Activated CD4-positive, alpha-beta T cell treated with anti-CD3 and anti-CD28 coated beads for 36 hours (primary cell): ENCODE results near the gene TSEN15. TPM values are rescaled to one million over a fixed set of nuclear protein-coding genes. Genes with fewer than 3 reads are reported as not detected.

Experiments used
- ATAC-seq: fragments of 200-7000 bp; cut with Tn5 transposase; one replicate; pipeline ENCODE4 v1.10.0; 2021; ENCODE audit warnings: mild to moderate bottlenecking, moderate library complexity
- CTCF ChIA-PET: fragments of 350-600 bp; sonication (Branson Sonifier 250); formaldehyde crosslinking; loops from one replicate; lab custom pipeline; 2021; ENCODE audit warnings: antibody characterized with exemption; lab: Charles Lee
- POLR2A ChIA-PET: fragments of 350-600 bp; sonication (Branson Sonifier 250); formaldehyde crosslinking; loops from one replicate; lab custom pipeline; 2021; ENCODE audit warnings: antibody characterized with exemption, inconsistent platforms; lab: Charles Lee
- DNase-seq: peaks from one replicate; pipeline ENCODE4 v3.0.0-alpha.2; 2020
- H3K27ac Mint-ChIP-seq: one replicate; pipeline ENCODE4 v1.8.0; 2021; ENCODE audit warnings: mixed read lengths
- H3K27me3 Mint-ChIP-seq: one replicate; pipeline ENCODE4 v1.8.0; 2021; ENCODE audit warnings: mixed read lengths
- H3K36me3 Mint-ChIP-seq: one replicate; pipeline ENCODE4 v1.8.0; 2021; ENCODE audit warnings: low read depth, mixed read lengths
- H3K4me1 Mint-ChIP-seq: one replicate; pipeline ENCODE4 v1.8.0; 2021; ENCODE audit warnings: mixed read lengths
- H3K4me3 Mint-ChIP-seq: one replicate; pipeline ENCODE4 v1.8.0; 2021; ENCODE audit warnings: mild to moderate bottlenecking, moderate library complexity, mixed read lengths
- H3K9me3 Mint-ChIP-seq: one replicate; pipeline ENCODE4 v1.8.0; 2021; ENCODE audit warnings: low read depth, mixed read lengths
- intact Hi-C, 2 experiments: fragments of 100-400 bp; cut with DNase I in 1 of 2; cut with micrococcal nuclease in 1 of 2; formaldehyde crosslinking; loops; one replicate each; pipeline versions ENCODE4 v1.14.2 to v1.15.1; 2022 to 2024; cut with DNase I, micrococcal nuclease
- total RNA-seq, 2 experiments: library from RNA; stranded (reverse); gene quantifications; one replicate each; pipeline ENCODE4 v1.2.3, GENCODE V29; 2021

The TSEN15 gene
- total RNA-seq, 2 experiments from 2014 or later = 44.1 to 47.3 TPM

DNA sequence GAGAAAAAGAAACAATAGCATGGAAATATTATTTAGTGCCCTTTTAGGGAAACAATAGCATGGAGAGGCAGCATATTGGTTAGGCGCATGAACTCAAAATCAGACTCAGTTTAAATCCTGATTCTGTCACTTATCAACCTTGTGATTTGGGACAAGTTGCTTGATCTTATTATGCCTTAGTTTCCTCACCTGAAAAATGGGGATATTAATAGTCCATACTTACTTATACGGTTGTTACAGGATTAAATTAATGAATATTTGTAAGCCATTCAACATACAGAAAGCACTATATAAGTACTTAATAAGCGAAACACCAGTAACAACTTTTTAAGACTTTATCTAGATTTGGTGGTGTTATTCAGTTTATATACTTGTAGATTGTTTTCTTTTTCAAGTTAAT lies 1.2 kb downstream of the TSEN15 start:
- Mint-ChIP-seq H3K4me3 (peak overlapping the region; percentile 93), H3K4me1 (peaks cover 40% of the 10 kb centered on the region), H3K9me3 (peaks cover 5% of the 10 kb centered on the region), H3K27ac (peak overlapping the region; percentile 99), H3K36me3 (peaks cover 27% of the 10 kb centered on the region), H3K27me3 (peaks cover 9% of the 10 kb centered on the region)
- intact Hi-C loops = loop anchor here (5.0 to 10.0 kb wide), 7 partner anchors 332 to 1105 kb away; partner anchors contain the start of genes APOBEC4 (in 2 of the 2), NIBAN1 (in 2 of the 2), ARPC5 (in 1 of the 2) and C1orf21 (in 1 of the 2)
- DNase-seq (no peak), ATAC-seq (no peak)
- ChIA-PET CTCF (no interaction called here), POLR2A (no interaction called here)

GRCh38 chr1:184053881-184054280 lies 2.4 kb downstream of the TSEN15 start:
- POLR2A ChIA-PET = no interaction called here
- peak overlapping the region; percentile 51 for H3K4me3 Mint-ChIP-seq
- peaks cover 5% of the 10 kb centered on the region for H3K9me3 Mint-ChIP-seq
- H3K4me1 Mint-ChIP-seq = peaks cover 41% of the 10 kb centered on the region
- CTCF ChIA-PET = interaction anchor here (0.7 kb wide), 1 partner anchor 169 kb away, joined by 3 read pairs; no protein-coding TSS in a partner anchor
- H3K36me3 Mint-ChIP-seq = peaks cover 29% of the 10 kb centered on the region
- ATAC-seq (no peak), DNase-seq (no peak)
- peaks cover 7% of the 10 kb centered on the region for H3K27me3 Mint-ChIP-seq
- intact Hi-C loops = loop anchor here (5.0 to 10.0 kb wide), 7 partner anchors 331 to 1103 kb away; partner anchors contain the start of genes APOBEC4 (in 2 of the 2), NIBAN1 (in 2 of the 2), ARPC5 (in 1 of the 2) and C1orf21 (in 1 of the 2)
- H3K27ac Mint-ChIP-seq = no peak overlapping the region

DNA sequence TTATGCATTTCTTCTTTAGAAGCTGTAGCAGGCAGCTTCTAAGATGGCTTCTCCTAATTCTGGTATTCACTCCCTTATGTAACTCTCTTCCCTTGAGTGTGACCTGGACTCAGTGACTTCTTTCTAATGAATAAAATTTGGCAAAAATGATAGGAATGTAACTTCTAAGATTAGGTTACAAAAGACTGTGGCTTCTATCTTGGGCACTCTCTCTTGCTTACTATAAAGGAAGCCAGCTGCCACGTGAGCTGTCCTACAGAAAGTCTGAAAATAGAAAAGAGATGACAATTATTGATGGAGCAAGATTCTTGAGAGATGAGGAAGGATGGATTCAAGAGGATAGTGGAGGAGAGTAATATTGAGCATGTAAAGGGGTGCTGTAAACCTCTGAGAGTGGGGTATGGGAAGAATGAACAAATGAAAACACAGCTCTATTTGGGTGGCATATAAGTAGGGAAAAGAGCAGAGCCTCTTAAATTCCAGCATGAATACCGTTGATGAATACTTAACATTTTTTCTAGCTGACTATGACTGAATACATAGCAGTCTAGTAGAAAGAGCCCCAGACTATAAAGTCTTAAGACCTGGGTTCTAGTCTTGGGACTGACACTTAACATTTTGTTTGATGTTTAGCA lies 5.5 kb downstream of the TSEN15 start:
- Mint-ChIP-seq H3K27me3 (no peaks in the 10 kb centered on the region), H3K4me3 (no peak overlapping the region), H3K4me1 (peaks cover 36% of the 10 kb centered on the region), H3K27ac (no peak overlapping the region), H3K36me3 (peaks cover 35% of the 10 kb centered on the region), H3K9me3 (no peaks in the 10 kb centered on the region)
- ChIA-PET CTCF (no interaction called here), POLR2A (interaction anchor here (0.6 kb wide), 1 partner anchor 227 kb away, joined by 4 read pairs; no protein-coding TSS in a partner anchor)
- ATAC-seq = no peak
- DNase-seq = no peak
- intact Hi-C loops = loop anchor here (10.0 kb wide), 2 partner anchors 328 to 918 kb away; partner anchors contain the start of genes NIBAN1 (in 2 of the 2) and C1orf21 (in 1 of the 2)

DNA sequence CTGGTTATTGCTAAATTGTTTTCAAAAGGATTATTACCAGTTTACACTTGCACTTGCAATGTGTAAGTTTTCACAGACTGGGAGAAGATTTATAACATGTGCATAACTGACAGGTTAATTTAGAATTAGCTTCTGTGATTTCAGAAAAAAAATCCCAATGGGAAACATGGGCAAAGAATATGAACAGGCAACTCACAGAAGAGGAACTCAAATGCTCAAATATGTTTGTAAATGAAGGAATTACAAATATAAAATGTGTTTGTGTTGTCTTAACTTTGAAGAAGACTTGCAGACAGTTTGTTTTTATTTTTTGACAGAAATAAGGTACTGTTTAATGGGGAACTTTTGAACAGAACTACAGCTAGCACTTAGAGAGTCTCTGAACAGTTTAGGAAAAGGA lies 8.4 kb downstream of the TSEN15 start:
- Mint-ChIP-seq H3K4me3 (no peak overlapping the region), H3K4me1 (peaks cover 23% of the 10 kb centered on the region), H3K36me3 (peaks cover 35% of the 10 kb centered on the region), H3K9me3 (no peaks in the 10 kb centered on the region), H3K27me3 (no peaks in the 10 kb centered on the region), H3K27ac (no peak overlapping the region)
- no peak for ATAC-seq
- no peak for DNase-seq
- intact Hi-C loops = loop anchor here (10.0 kb wide), 2 partner anchors 325 to 915 kb away; partner anchors contain the start of genes NIBAN1 (in 2 of the 2) and C1orf21 (in 1 of the 2)
- ChIA-PET POLR2A (no interaction called here), CTCF (interaction anchor here (1.0 to 1.6 kb wide), 2 partner anchors 8 to 100 kb away, joined by 3 read pairs; partner anchors contain the start of gene TSEN15)

DNA sequence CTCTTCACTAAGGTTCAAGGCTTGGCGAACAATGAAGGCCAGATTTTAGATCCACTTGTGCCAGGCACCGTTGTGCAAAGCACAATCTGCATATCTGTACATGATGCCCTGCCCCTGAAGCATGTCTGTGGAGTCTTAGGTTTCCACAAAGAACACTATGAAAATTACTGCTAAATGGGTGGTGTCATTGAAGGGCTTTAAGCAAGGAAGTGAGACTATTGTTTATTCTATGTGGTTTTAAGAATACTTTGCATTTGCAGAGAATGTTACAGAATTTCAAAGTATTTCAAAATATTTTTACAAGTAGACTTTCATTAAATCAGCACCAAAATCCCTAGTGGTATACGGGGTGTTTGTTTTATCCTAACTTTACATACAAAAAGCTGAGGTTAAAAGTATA lies 8.8 kb downstream of the TSEN15 start:
- H3K4me1 Mint-ChIP-seq = peaks cover 22% of the 10 kb centered on the region
- DNase-seq = no peak
- intact Hi-C loops = no loop called here
- H3K27me3 Mint-ChIP-seq = no peaks in the 10 kb centered on the region
- POLR2A ChIA-PET = no interaction called here
- no peaks in the 10 kb centered on the region for H3K9me3 Mint-ChIP-seq
- no peak overlapping the region for H3K4me3 Mint-ChIP-seq
- CTCF ChIA-PET = interaction anchor here (1.0 to 1.6 kb wide), 2 partner anchors 9 to 100 kb away, joined by 3 read pairs; partner anchors contain the start of gene TSEN15
- no peak overlapping the region for H3K27ac Mint-ChIP-seq
- peaks cover 31% of the 10 kb centered on the region for H3K36me3 Mint-ChIP-seq
- no peak for ATAC-seq

- Mint-ChIP-seq H3K27me3 (no peaks in the 10 kb centered on the region), H3K4me3 (no peak overlapping the region), H3K36me3 (peaks cover 37% of the 10 kb centered on the region), H3K4me1 (peaks cover 22% of the 10 kb centered on the region), H3K9me3 (no peaks in the 10 kb centered on the region), H3K27ac (no peak overlapping the region)
- ChIA-PET POLR2A (no interaction called here), CTCF (no interaction called here)
- DNase-seq (no peak), ATAC-seq (no peak)
- intact Hi-C loops = no loop called here
Measured at GRCh38 chr1:184061396-184062003, 10.0 kb downstream of the TSEN15 start.

DNA sequence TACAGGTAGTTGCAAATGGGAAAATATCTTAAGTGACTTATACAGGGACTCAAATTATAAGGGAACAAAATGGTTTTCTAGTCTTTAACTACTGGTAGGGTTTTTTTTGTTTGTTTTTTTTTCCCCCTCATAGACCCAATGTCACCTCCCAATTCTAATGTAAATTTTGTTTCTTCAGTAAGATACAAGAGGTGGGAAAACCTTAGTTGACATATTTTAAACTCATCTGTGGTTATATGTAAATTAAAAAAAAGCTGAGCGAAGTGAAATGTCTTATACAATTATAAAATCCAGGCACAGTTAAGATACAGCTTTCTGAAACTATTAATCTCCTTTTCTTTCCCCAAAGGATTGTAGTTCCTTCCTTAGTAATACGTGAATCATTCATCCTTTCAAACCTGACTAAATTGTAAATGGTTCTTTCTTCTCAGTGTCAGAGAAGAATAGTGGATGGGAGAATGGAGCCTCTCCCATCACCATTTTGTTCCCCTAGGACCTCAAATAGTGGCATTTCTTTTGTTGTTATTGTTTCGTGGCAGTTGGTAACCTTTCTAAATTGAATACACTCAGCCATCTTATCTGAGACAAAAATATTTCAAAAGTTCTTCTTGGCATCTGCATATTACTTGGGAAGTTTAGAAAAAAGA lies 11.2 kb downstream of the TSEN15 start:
- no peak for DNase-seq
- no peak for ATAC-seq
- ChIA-PET CTCF (interaction anchor here (0.5 to 1.3 kb wide), 3 partner anchors 8 to 419 kb away, joined by 3 read pairs; no protein-coding TSS in a partner anchor), POLR2A (no interaction called here)
- no peak overlapping the region for H3K4me3 Mint-ChIP-seq
- H3K9me3 Mint-ChIP-seq = no peaks in the 10 kb centered on the region
- peaks cover 36% of the 10 kb centered on the region for H3K36me3 Mint-ChIP-seq
- H3K4me1 Mint-ChIP-seq = peaks cover 14% of the 10 kb centered on the region
- no peaks in the 10 kb centered on the region for H3K27me3 Mint-ChIP-seq
- intact Hi-C loops = no loop called here
- no peak overlapping the region for H3K27ac Mint-ChIP-seq

DNA sequence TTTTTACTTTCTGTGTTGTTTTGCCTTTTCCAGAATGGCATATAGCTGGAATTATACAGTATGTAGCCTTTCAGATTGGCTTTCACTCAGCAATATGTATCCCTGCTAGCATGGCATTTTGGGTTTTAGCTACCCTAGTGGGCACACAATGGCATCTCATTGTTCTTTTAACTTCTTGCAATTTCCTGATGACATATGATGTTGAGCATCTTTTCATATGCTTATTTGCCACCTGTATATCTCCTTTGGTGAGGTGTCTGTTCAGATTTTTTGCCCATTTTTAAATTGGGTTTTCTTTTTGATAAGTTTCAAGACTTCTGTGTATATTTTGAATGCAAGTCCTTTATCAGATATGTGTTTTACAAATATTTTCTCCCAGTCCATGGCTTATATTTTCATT lies 14.0 kb downstream of the TSEN15 start:
- Mint-ChIP-seq H3K4me1 (peaks cover 16% of the 10 kb centered on the region), H3K27ac (no peak overlapping the region), H3K4me3 (no peak overlapping the region), H3K27me3 (no peaks in the 10 kb centered on the region), H3K36me3 (peaks cover 36% of the 10 kb centered on the region), H3K9me3 (no peaks in the 10 kb centered on the region)
- ChIA-PET CTCF (interaction anchor here (0.7 kb wide), 1 partner anchor 63 kb away, joined by 3 read pairs; no protein-coding TSS in a partner anchor), POLR2A (interaction anchor here (0.7 kb wide), 1 partner anchor 324 kb away, joined by 3 read pairs; no protein-coding TSS in a partner anchor)
- ATAC-seq = no peak
- DNase-seq = no peak
- intact Hi-C loops = no loop called here

DNA sequence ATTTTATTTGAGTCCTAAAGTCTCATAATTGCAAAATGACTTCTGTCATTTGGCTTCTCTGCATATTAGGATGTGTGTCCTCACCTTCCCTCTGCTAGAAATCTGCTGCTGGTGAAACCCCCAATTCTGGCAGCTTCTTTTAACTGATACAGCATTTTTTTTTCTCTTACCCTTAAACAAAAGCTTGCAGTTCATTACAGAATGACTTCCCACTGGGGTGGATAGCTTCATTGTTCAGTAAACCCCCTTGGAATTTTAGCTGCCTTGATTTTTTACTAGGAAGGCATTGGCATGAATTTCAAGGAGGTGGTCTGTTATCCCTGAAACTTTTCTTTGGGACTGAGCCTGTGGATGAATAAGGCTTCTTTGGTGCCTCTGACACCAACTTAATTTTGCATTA lies 16.8 kb downstream of the TSEN15 start:
- no peaks in the 10 kb centered on the region for H3K27me3 Mint-ChIP-seq
- H3K9me3 Mint-ChIP-seq = no peaks in the 10 kb centered on the region
- CTCF ChIA-PET = interaction anchor here (1.3 to 1.4 kb wide), 2 partner anchors 156 to 434 kb away, joined by 3 to 5 read pairs; no protein-coding TSS in a partner anchor

GRCh38 chr1:184069675-184070074 lies 18.1 kb downstream of the TSEN15 start:
- Mint-ChIP-seq H3K36me3 (peaks cover 40% of the 10 kb centered on the region), H3K27me3 (no peaks in the 10 kb centered on the region), H3K27ac (peak overlapping the region; percentile 9), H3K4me3 (no peak overlapping the region), H3K9me3 (no peaks in the 10 kb centered on the region), H3K4me1 (peaks cover 6% of the 10 kb centered on the region)
- POLR2A ChIA-PET = no interaction called here
- CTCF ChIA-PET = interaction anchor here (1.3 to 1.4 kb wide), 2 partner anchors 155 to 435 kb away, joined by 3 to 5 read pairs; no protein-coding TSS in a partner anchor
- ATAC-seq (no peak), DNase-seq (no peak)
- intact Hi-C loops = loop anchor here in 1 of 2 experiments (10.0 kb wide), 1 partner anchor 625 kb away; no protein-coding TSS in a partner anchor

More for the DNA sequence above, 16.8 kb downstream of the TSEN15 start:
- DNase-seq (no peak), ATAC-seq (no peak)
- H3K4me1 Mint-ChIP-seq = peaks cover 9% of the 10 kb centered on the region
- no peak overlapping the region for H3K27ac Mint-ChIP-seq
- H3K36me3 Mint-ChIP-seq = peaks cover 45% of the 10 kb centered on the region
- POLR2A ChIA-PET = no interaction called here
- intact Hi-C loops = no loop called here
- no peak overlapping the region for H3K4me3 Mint-ChIP-seq

DNA sequence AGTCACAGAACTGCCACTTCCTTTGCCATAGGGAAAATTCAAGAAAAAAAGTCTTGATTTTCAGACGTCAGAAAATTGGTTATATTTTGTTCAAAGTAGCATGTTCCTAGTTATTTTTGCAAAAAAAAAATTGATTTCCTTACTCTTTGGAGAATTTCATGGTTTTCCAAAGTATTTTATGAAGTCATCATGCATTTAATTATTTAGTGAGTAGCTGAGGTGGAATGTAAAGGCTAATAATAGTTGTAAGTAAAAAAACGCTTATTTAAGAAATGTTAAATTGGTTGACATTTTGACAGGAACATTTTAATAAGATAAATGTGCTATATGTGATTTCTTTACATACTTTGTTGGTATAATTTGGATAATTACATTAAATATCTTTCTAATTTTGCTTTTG lies 20.8 kb downstream of the TSEN15 start:
- Mint-ChIP-seq H3K4me1 (peaks cover 12% of the 10 kb centered on the region), H3K9me3 (no peaks in the 10 kb centered on the region), H3K4me3 (no peak overlapping the region), H3K36me3 (peaks cover 36% of the 10 kb centered on the region), H3K27me3 (no peaks in the 10 kb centered on the region), H3K27ac (no peak overlapping the region)
- POLR2A ChIA-PET = no interaction called here
- no peak for DNase-seq
- ATAC-seq = no peak
- intact Hi-C loops = loop anchor here in 1 of 2 experiments (10.0 kb wide), 1 partner anchor 622 kb away; no protein-coding TSS in a partner anchor
- CTCF ChIA-PET = interaction anchor here (0.7 kb wide), 1 partner anchor 199 kb away, joined by 4 read pairs; no protein-coding TSS in a partner anchor
